Liver (tissue), 9 donors: ENCODE measurements around the gene RASSF3. TPM values are rescaled to one million over a fixed set of nuclear protein-coding genes. Genes with fewer than 3 reads are reported as not detected.
A peak's percentile ranks its signal among the peaks of the same experiment; 100 is the strongest.

Experiments used
- DNase-seq: peaks from one replicate; pipeline ENCODE4 v3.0.0-alpha.2; 2017; ENCODE audit warnings: low spot score
- H3K27ac ChIP-seq, 2 donors: one replicate each; pipeline ENCODE4 v1.7.0; 2013; ENCODE audit warnings: inconsistent platforms in 2 of 2, low read length in 2 of 2, control low read depth in 1 of 2, low read depth in 1 of 2, mild to moderate bottlenecking in 1 of 2
- H3K27me3 ChIP-seq, 4 donors: one replicate each; pipeline versions ENCODE4 v1.6.1 to v1.7.0; 2013; ENCODE audit warnings: low read length in 3 of 4, inconsistent platforms in 1 of 4, mild to moderate bottlenecking in 1 of 4, moderate library complexity in 1 of 4; ENCODE audit not compliant: control insufficient read depth in 4 of 4, insufficient read depth in 4 of 4
- H3K36me3 ChIP-seq, 4 donors: one replicate each; pipeline versions ENCODE4 v1.6.1 to v1.7.0; 2013; ENCODE audit warnings: low read length in 3 of 4, mild to moderate bottlenecking in 3 of 4, low read depth in 1 of 4, moderate library complexity in 1 of 4; ENCODE audit not compliant: control insufficient read depth in 4 of 4, insufficient read depth in 3 of 4
- H3K4me1 ChIP-seq, 4 donors: one replicate each; pipeline versions ENCODE4 v1.6.1 to v1.7.0; 2013; ENCODE audit warnings: low read length in 3 of 4, mild to moderate bottlenecking in 3 of 4, moderate library complexity in 1 of 4; ENCODE audit not compliant: control insufficient read depth in 4 of 4, insufficient read depth in 4 of 4
- H3K4me3 ChIP-seq, 3 donors: one replicate each; pipeline versions ENCODE4 v1.6.1 to v1.7.0; 2013; ENCODE audit warnings: low read length in 3 of 3, control low read depth in 1 of 3, low read depth in 1 of 3, mild to moderate bottlenecking in 1 of 3
- H3K9ac ChIP-seq, 2 donors: one replicate each; pipeline ENCODE4 v1.7.0; 2013; ENCODE audit warnings: low read length in 2 of 2, mild to moderate bottlenecking in 2 of 2, moderate library complexity in 2 of 2, control low read depth in 1 of 2, low read depth in 1 of 2
- H3K9me3 ChIP-seq, 4 donors: one replicate each; pipeline versions ENCODE4 v1.6.1 to v1.7.0; 2013; ENCODE audit warnings: low read length in 3 of 4; ENCODE audit not compliant: control insufficient read depth in 4 of 4
- EGR1 ChIP-seq, 2 donors: IDR thresholded peaks; 2 replicates each; pipeline ENCODE4 v1.6.1; 2016 to 2018; ENCODE audit warnings: antibody characterized with exemption in 2 of 2, low read depth in 2 of 2
- FOXA1 ChIP-seq: IDR thresholded peaks from 2 replicates; pipeline ENCODE4 v1.6.1; 2016; ENCODE audit warnings: antibody characterized with exemption
- FOXA2 ChIP-seq: IDR thresholded peaks from 2 replicates; pipeline ENCODE4 v1.6.1; 2016; ENCODE audit warnings: antibody characterized with exemption
- GABPA ChIP-seq, 2 donors: IDR thresholded peaks in 1 of 2; conservative IDR thresholded peaks in 1 of 2; 2 replicates each; pipeline ENCODE4 v1.6.1; 2016; ENCODE audit warnings: antibody characterized with exemption in 2 of 2, mild to moderate bottlenecking in 1 of 2, moderate library complexity in 1 of 2
- HNF4A ChIP-seq, 2 donors: conservative IDR thresholded peaks; 2 replicates each; pipeline ENCODE4 v1.6.1; 2016; ENCODE audit warnings: antibody characterized with exemption in 2 of 2, mild to moderate bottlenecking in 2 of 2
- HNF4G ChIP-seq: IDR thresholded peaks from 2 replicates; pipeline ENCODE4 v1.6.1; 2016; ENCODE audit warnings: antibody characterized with exemption
- JUND ChIP-seq, 2 donors: IDR thresholded peaks; 2 replicates each; pipeline ENCODE4 v1.6.1; 2016; ENCODE audit warnings: antibody characterized with exemption in 2 of 2
- NR2F2 ChIP-seq: IDR thresholded peaks from 2 replicates; pipeline ENCODE4 v1.6.1; 2016; ENCODE audit warnings: antibody characterized with exemption
- RAD21 ChIP-seq, 2 donors: IDR thresholded peaks; 2 replicates each; pipeline ENCODE4 v1.6.1; 2016; ENCODE audit warnings: antibody characterized with exemption in 2 of 2, mild to moderate bottlenecking in 2 of 2
- RXRA ChIP-seq, 2 donors: IDR thresholded peaks; 2 replicates each; pipeline ENCODE4 v1.6.1; 2017 to 2018; ENCODE audit warnings: antibody characterized with exemption in 2 of 2, mild to moderate bottlenecking in 1 of 2
- SP1 ChIP-seq: IDR thresholded peaks from 2 replicates; pipeline ENCODE4 v1.6.1; 2018; ENCODE audit warnings: antibody characterized with exemption, mild to moderate bottlenecking
- TAF1 ChIP-seq: conservative IDR thresholded peaks from 2 replicates; pipeline ENCODE4 v1.6.1; 2016; ENCODE audit warnings: antibody characterized with exemption, mild to moderate bottlenecking
- YY1 ChIP-seq: IDR thresholded peaks from 2 replicates; pipeline ENCODE4 v1.6.1; 2016; ENCODE audit warnings: antibody characterized with exemption, mild to moderate bottlenecking
- WGBS: extraction: QIAGEN DNeasy Blood & Tissue Kit; methylation state at CpG from one replicate; pipeline ENCODE4 v1.1.7; 2013; 5-methylcytosine and 5-hydroxymethylcytosine counted together
- polyA plus RNA-seq, 2 donors: library from polyadenylated mRNA; stranded (reverse) in 1 of 2; unstranded in 1 of 2; fragments of 200-250 nt in 1 of 2; fragments of >200 nt in 1 of 2; fragmentation: Nextera tagmentation in 1 of 2; extraction: Ambion mirVana in 1 of 2; gene quantifications; one replicate each; pipeline versions ENCODE4 v1.2.1 to v1.2.3, GENCODE V29; 2013 to 2015
- total RNA-seq, 2 donors: library from RNA; depleted of rRNA; stranded (reverse); fragments of >200 nt; gene quantifications; one replicate each; pipeline ENCODE4 v1.2.3, GENCODE V29; 2014
- TF ChIP-seq, protein P1 (sequence below): fragments of 150-350 bp; IDR thresholded peaks from 2 replicates; pipeline ENCODE4 v1.5.1; 2017; ENCODE audit warnings: improper control_type of control experiment, low read depth, low read length; ENCODE audit not compliant: missing input control
- TF ChIP-seq, protein P2 (sequence below): IDR thresholded peaks from 2 replicates; pipeline ENCODE4 v1.6.1; 2016; ENCODE audit warnings: antibody characterized with exemption
- TF ChIP-seq, protein P3 (sequence below): IDR thresholded peaks from 2 replicates; pipeline ENCODE4 v1.6.1; 2016; ENCODE audit warnings: antibody characterized with exemption
- TF ChIP-seq, protein P4 (sequence below): IDR thresholded peaks from 2 replicates; pipeline ENCODE4 v1.6.1; 2016; ENCODE audit warnings: antibody characterized with exemption
- TF ChIP-seq, protein P5 (sequence below): IDR thresholded peaks from 2 replicates; pipeline ENCODE4 v1.6.1; 2016; ENCODE audit warnings: antibody characterized with exemption, mild to moderate bottlenecking
- donor health status: healthy.
- donor health status: healthy.
- donor health status: healthy.
- donor health status: healthy.
- donor health status: healthy.

RASSF3 gene
- total and polyA plus RNA-seq, 4 donors = 2.2 to 9.1 (median 5.6) TPM

DNA sequence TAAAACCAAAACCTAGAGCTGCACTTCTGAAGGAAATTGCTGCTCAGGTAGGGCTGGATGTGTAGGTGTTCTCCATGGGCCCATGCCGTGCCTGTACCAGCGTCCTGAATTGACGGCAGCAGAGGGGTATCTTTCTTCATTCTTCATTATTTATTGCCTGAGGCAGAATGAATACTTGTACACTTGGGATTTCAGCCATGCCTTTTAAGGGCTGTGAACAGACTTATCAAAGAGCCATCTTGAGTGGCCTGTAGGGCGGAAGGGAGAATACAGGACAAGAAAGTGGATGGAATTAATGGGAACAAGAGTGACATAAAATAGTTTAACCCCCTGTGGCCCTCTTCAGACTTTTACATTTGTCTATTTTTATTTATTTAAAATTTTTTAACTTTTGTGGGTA, 61.4 kb downstream of the RASSF3 start:
- H3K27me3 ChIP-seq = no peaks in the 10 kb centered on the region
- H3K9ac ChIP-seq = no peak overlapping the region
- peaks cover 0 to 32% (median 16%) of the 10 kb centered on the region in 4 donors for H3K4me1 ChIP-seq
- TF ChIP-seq RXRA (IDR thresholded peaks at IDR 0.05) (no peak), NR2F2 (no peak), YY1 (no peak), TAF1 (no peak), FOXA2 (no peak), SP1 (no peak), HNF4A (conservative IDR thresholded peaks at IDR 0.05) (no peak), HNF4G (no peak), JUND (IDR thresholded peaks at IDR 0.05) (no peak), EGR1 (IDR thresholded peaks at IDR 0.05; ENCODE audit: low read depth in 2 of 2) (no peak)
- TF ChIP-seq, protein P1, sequence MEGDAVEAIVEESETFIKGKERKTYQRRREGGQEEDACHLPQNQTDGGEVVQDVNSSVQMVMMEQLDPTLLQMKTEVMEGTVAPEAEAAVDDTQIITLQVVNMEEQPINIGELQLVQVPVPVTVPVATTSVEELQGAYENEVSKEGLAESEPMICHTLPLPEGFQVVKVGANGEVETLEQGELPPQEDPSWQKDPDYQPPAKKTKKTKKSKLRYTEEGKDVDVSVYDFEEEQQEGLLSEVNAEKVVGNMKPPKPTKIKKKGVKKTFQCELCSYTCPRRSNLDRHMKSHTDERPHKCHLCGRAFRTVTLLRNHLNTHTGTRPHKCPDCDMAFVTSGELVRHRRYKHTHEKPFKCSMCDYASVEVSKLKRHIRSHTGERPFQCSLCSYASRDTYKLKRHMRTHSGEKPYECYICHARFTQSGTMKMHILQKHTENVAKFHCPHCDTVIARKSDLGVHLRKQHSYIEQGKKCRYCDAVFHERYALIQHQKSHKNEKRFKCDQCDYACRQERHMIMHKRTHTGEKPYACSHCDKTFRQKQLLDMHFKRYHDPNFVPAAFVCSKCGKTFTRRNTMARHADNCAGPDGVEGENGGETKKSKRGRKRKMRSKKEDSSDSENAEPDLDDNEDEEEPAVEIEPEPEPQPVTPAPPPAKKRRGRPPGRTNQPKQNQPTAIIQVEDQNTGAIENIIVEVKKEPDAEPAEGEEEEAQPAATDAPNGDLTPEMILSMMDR = no peak
- TF ChIP-seq, protein P2, sequence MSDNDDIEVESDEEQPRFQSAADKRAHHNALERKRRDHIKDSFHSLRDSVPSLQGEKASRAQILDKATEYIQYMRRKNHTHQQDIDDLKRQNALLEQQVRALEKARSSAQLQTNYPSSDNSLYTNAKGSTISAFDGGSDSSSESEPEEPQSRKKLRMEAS = no peak
- TF ChIP-seq, protein P3, sequence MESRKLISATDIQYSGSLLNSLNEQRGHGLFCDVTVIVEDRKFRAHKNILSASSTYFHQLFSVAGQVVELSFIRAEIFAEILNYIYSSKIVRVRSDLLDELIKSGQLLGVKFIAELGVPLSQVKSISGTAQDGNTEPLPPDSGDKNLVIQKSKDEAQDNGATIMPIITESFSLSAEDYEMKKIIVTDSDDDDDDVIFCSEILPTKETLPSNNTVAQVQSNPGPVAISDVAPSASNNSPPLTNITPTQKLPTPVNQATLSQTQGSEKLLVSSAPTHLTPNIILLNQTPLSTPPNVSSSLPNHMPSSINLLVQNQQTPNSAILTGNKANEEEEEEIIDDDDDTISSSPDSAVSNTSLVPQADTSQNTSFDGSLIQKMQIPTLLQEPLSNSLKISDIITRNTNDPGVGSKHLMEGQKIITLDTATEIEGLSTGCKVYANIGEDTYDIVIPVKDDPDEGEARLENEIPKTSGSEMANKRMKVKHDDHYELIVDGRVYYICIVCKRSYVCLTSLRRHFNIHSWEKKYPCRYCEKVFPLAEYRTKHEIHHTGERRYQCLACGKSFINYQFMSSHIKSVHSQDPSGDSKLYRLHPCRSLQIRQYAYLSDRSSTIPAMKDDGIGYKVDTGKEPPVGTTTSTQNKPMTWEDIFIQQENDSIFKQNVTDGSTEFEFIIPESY = no peak
- TF ChIP-seq, protein P4, sequence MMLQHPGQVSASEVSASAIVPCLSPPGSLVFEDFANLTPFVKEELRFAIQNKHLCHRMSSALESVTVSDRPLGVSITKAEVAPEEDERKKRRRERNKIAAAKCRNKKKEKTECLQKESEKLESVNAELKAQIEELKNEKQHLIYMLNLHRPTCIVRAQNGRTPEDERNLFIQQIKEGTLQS = no peak
- 77% methylated on average over 4 of the region's 4 CpGs for WGBS
- no peaks in the 10 kb centered on the region for H3K36me3 ChIP-seq
- no peaks in the 10 kb centered on the region for H3K9me3 ChIP-seq
- no peak for DNase-seq
- no peak overlapping the region for H3K4me3 ChIP-seq
- H3K27ac ChIP-seq = no peak overlapping the region

DNA sequence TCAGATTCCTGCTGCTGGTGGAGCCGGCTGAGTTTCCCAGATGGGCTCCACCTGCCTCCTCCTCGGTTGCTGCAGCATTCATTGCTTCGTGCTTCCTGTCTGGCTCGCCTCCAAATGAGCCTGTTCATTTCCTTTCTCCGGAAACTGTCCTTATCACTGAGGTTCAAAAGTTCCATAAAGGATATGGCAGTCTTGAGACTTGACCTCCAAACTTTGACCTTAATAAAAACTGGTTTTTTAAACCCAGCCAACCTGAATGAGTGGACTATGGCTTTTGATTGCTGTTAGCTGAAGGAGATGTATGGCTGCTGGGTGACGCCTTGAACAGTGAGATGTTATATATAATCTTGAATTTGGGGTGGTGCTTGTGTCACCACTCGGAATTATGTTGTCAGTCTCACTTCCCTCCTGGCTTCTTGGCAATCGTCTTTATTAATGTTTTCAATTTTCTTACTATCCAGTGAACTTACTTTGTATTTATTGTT, 62.7 kb downstream of the RASSF3 start:
- H3K36me3 ChIP-seq = no peaks in the 10 kb centered on the region
- H3K4me1 ChIP-seq = peaks cover 0 to 32% (median 12%) of the 10 kb centered on the region in 4 donors
- DNase-seq = no peak
- H3K4me3 ChIP-seq = no peak overlapping the region
- H3K27ac ChIP-seq = no peak overlapping the region
- 39% methylated on average over 8 of the region's 8 CpGs for WGBS
- H3K9me3 ChIP-seq = no peaks in the 10 kb centered on the region
- no peaks in the 10 kb centered on the region for H3K27me3 ChIP-seq
- no peak overlapping the region for H3K9ac ChIP-seq
- TF ChIP-seq HNF4A (conservative IDR thresholded peaks at IDR 0.05) (peak in 1 of 2 donors; percentile 31), GABPA (IDR thresholded peaks at IDR 0.05 in 1 of 2, conservative IDR thresholded peaks at IDR 0.05 in 1 of 2) (no peak), EGR1 (IDR thresholded peaks at IDR 0.05; ENCODE audit: low read depth in 2 of 2) (no peak), FOXA2 (no peak), NR2F2 (peak; percentile 96), FOXA1 (no peak), YY1 (no peak), JUND (IDR thresholded peaks at IDR 0.05) (no peak), HNF4G (no peak), RAD21 (IDR thresholded peaks at IDR 0.05) (no peak), TAF1 (no peak)
- TF ChIP-seq, protein P3 = no peak
- TF ChIP-seq, protein P1 = no peak
- TF ChIP-seq, protein P2 = no peak
- TF ChIP-seq, protein P5, sequence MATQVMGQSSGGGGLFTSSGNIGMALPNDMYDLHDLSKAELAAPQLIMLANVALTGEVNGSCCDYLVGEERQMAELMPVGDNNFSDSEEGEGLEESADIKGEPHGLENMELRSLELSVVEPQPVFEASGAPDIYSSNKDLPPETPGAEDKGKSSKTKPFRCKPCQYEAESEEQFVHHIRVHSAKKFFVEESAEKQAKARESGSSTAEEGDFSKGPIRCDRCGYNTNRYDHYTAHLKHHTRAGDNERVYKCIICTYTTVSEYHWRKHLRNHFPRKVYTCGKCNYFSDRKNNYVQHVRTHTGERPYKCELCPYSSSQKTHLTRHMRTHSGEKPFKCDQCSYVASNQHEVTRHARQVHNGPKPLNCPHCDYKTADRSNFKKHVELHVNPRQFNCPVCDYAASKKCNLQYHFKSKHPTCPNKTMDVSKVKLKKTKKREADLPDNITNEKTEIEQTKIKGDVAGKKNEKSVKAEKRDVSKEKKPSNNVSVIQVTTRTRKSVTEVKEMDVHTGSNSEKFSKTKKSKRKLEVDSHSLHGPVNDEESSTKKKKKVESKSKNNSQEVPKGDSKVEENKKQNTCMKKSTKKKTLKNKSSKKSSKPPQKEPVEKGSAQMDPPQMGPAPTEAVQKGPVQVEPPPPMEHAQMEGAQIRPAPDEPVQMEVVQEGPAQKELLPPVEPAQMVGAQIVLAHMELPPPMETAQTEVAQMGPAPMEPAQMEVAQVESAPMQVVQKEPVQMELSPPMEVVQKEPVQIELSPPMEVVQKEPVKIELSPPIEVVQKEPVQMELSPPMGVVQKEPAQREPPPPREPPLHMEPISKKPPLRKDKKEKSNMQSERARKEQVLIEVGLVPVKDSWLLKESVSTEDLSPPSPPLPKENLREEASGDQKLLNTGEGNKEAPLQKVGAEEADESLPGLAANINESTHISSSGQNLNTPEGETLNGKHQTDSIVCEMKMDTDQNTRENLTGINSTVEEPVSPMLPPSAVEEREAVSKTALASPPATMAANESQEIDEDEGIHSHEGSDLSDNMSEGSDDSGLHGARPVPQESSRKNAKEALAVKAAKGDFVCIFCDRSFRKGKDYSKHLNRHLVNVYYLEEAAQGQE = no peak
- TF ChIP-seq, protein P4 = no peak
